Activated naive CD8-positive, alpha-beta T cell treated with anti-CD3 and anti-CD28 coated beads, Interleukin-2, amount 50 U/mL, for 24 hours (primary cell): ENCODE data around the gene MAP3K10.

Source experiments
- ATAC-seq: fragments of 150-1000 bp; cut with Tn5 transposase; one replicate; pipeline ENCODE4 v1.10.0; 2021
- DNase-seq: peaks from one replicate; pipeline ENCODE4 v3.0.0; 2021
- H3K27ac Mint-ChIP-seq: one replicate; pipeline ENCODE4 v1.8.0; 2021; ENCODE audit warnings: mild to moderate bottlenecking, mixed read lengths
- H3K27me3 Mint-ChIP-seq: one replicate; pipeline ENCODE4 v1.8.0; 2021; ENCODE audit warnings: mixed read lengths
- H3K36me3 Mint-ChIP-seq: one replicate; pipeline ENCODE4 v1.8.0; 2021; ENCODE audit warnings: low read depth, mixed read lengths
- H3K4me1 Mint-ChIP-seq: one replicate; pipeline ENCODE4 v1.8.0; 2021; ENCODE audit warnings: mixed read lengths
- H3K4me3 Mint-ChIP-seq: one replicate; pipeline ENCODE4 v1.8.0; 2021; ENCODE audit warnings: mild to moderate bottlenecking, moderate library complexity, mixed read lengths
- H3K9me3 Mint-ChIP-seq: one replicate; pipeline ENCODE4 v1.8.0; 2021; ENCODE audit warnings: mixed read lengths

Gene MAP3K10

GRCh38 chr19:40193587-40193849 is 2.3 kb downstream of the MAP3K10 start:
- H3K4me3 Mint-ChIP-seq: no peak overlapping the region
- ATAC-seq (no peak), DNase-seq (no peak)
- no peaks in the 10 kb centered on the region for H3K27me3 Mint-ChIP-seq
- no peaks in the 10 kb centered on the region for H3K9me3 Mint-ChIP-seq
- peaks cover 2% of the 10 kb centered on the region for H3K36me3 Mint-ChIP-seq
- H3K27ac Mint-ChIP-seq: no peak overlapping the region
- peaks cover 28% of the 10 kb centered on the region for H3K4me1 Mint-ChIP-seq

GRCh38 chr19:40198272-40198990 is 7.2 kb downstream of the MAP3K10 start:
- peaks cover 6% of the 10 kb centered on the region for H3K36me3 Mint-ChIP-seq
- H3K4me3 Mint-ChIP-seq: no peak overlapping the region
- no peaks in the 10 kb centered on the region for H3K9me3 Mint-ChIP-seq
- DNase-seq: no peak
- ATAC-seq: no peak
- no peak overlapping the region for H3K27ac Mint-ChIP-seq
- no peaks in the 10 kb centered on the region for H3K27me3 Mint-ChIP-seq
- peaks cover 8% of the 10 kb centered on the region for H3K4me1 Mint-ChIP-seq

- no peak for ATAC-seq
- H3K4me1 Mint-ChIP-seq: no peaks in the 10 kb centered on the region
- H3K4me3 Mint-ChIP-seq: no peak overlapping the region
- no peaks in the 10 kb centered on the region for H3K9me3 Mint-ChIP-seq
- no peak overlapping the region for H3K27ac Mint-ChIP-seq
- H3K36me3 Mint-ChIP-seq: peaks cover 7% of the 10 kb centered on the region
- DNase-seq: no peak
- no peaks in the 10 kb centered on the region for H3K27me3 Mint-ChIP-seq
These were observed 9.3 kb downstream of the MAP3K10 start for GRCh38 chr19:40200341-40201099.

- Mint-ChIP-seq H3K36me3 (peaks cover 11% of the 10 kb centered on the region), H3K27ac (no peak overlapping the region), H3K9me3 (no peaks in the 10 kb centered on the region), H3K4me1 (no peaks in the 10 kb centered on the region), H3K4me3 (no peak overlapping the region), H3K27me3 (no peaks in the 10 kb centered on the region)
- DNase-seq (no peak), ATAC-seq (no peak)
These were observed 13.2 kb downstream of the MAP3K10 start for GRCh38 chr19:40204381-40204780.

- Mint-ChIP-seq H3K9me3 (no peaks in the 10 kb centered on the region), H3K36me3 (peaks cover 11% of the 10 kb centered on the region), H3K27me3 (no peaks in the 10 kb centered on the region), H3K27ac (no peak overlapping the region), H3K4me3 (no peak overlapping the region), H3K4me1 (no peaks in the 10 kb centered on the region)
- DNase-seq (no peak), ATAC-seq (no peak)
These were observed 14.5 kb downstream of the MAP3K10 start for GRCh38 chr19:40205760-40206159.

GRCh38 chr19:40208602-40209001 is 17.4 kb downstream of the MAP3K10 start:
- no peaks in the 10 kb centered on the region for H3K27me3 Mint-ChIP-seq
- ATAC-seq (no peak), DNase-seq (no peak)
- peaks cover 5% of the 10 kb centered on the region for H3K36me3 Mint-ChIP-seq
- no peak overlapping the region for H3K27ac Mint-ChIP-seq
- H3K4me1 Mint-ChIP-seq: no peaks in the 10 kb centered on the region
- no peaks in the 10 kb centered on the region for H3K9me3 Mint-ChIP-seq
- no peak overlapping the region for H3K4me3 Mint-ChIP-seq

GRCh38 chr19:40210889-40211288 is 19.7 kb downstream of the MAP3K10 start:
- no peaks in the 10 kb centered on the region for H3K4me1 Mint-ChIP-seq
- H3K27me3 Mint-ChIP-seq: peaks cover 2% of the 10 kb centered on the region
- no peak overlapping the region for H3K27ac Mint-ChIP-seq
- no peaks in the 10 kb centered on the region for H3K9me3 Mint-ChIP-seq
- no peak overlapping the region for H3K4me3 Mint-ChIP-seq
- DNase-seq: no peak
- peaks cover 4% of the 10 kb centered on the region for H3K36me3 Mint-ChIP-seq
- ATAC-seq: no peak

- peaks cover 18% of the 10 kb centered on the region for H3K27me3 Mint-ChIP-seq
These were observed 22.1 kb downstream of the MAP3K10 start for GRCh38 chr19:40213251-40213829.

GRCh38 chr19:40213882-40214570 is 22.8 kb downstream of the MAP3K10 start:
- DNase-seq: no peak
- peaks cover 25% of the 10 kb centered on the region for H3K27me3 Mint-ChIP-seq
- no peak overlapping the region for H3K27ac Mint-ChIP-seq
- peaks cover 10% of the 10 kb centered on the region for H3K4me1 Mint-ChIP-seq
- peaks cover 2% of the 10 kb centered on the region for H3K36me3 Mint-ChIP-seq
- ATAC-seq: no peak
- H3K4me3 Mint-ChIP-seq: no peak overlapping the region
- no peaks in the 10 kb centered on the region for H3K9me3 Mint-ChIP-seq

More at GRCh38 chr19:40213251-40213829, 22.1 kb downstream of the MAP3K10 start:
- no peak for DNase-seq
- Mint-ChIP-seq H3K9me3 (no peaks in the 10 kb centered on the region), H3K4me3 (no peak overlapping the region), H3K36me3 (peaks cover 4% of the 10 kb centered on the region), H3K27ac (no peak overlapping the region), H3K4me1 (peaks cover 8% of the 10 kb centered on the region)
- no peak for ATAC-seq

- Mint-ChIP-seq H3K27ac (no peak overlapping the region), H3K36me3 (no peaks in the 10 kb centered on the region), H3K9me3 (no peaks in the 10 kb centered on the region), H3K4me1 (peaks cover 10% of the 10 kb centered on the region), H3K4me3 (no peak overlapping the region), H3K27me3 (peaks cover 34% of the 10 kb centered on the region)
- ATAC-seq: no peak
- DNase-seq: no peak
These were observed 23.7 kb downstream of the MAP3K10 start for GRCh38 chr19:40214936-40215335.

- H3K36me3 Mint-ChIP-seq: no peaks in the 10 kb centered on the region
- H3K27ac Mint-ChIP-seq: peak overlapping the region; percentile 22
- no peaks in the 10 kb centered on the region for H3K9me3 Mint-ChIP-seq
- DNase-seq (no peak), ATAC-seq (no peak)
- peak overlapping the region; percentile 32 for H3K4me3 Mint-ChIP-seq
- H3K4me1 Mint-ChIP-seq: peaks cover 14% of the 10 kb centered on the region
- H3K27me3 Mint-ChIP-seq: peaks cover 41% of the 10 kb centered on the region
These were observed 25.0 kb downstream of the MAP3K10 start for GRCh38 chr19:40216013-40216776.

GRCh38 chr19:40216777-40217026 is 25.5 kb downstream of the MAP3K10 start:
- H3K9me3 Mint-ChIP-seq: no peaks in the 10 kb centered on the region
- H3K27ac Mint-ChIP-seq: peak overlapping the region; percentile 22
- no peak for ATAC-seq

GRCh38 chr19:40217027-40217810 is 26.0 kb downstream of the MAP3K10 start:
- peaks cover 50% of the 10 kb centered on the region for H3K27me3 Mint-ChIP-seq
- H3K27ac Mint-ChIP-seq: no peak overlapping the region
- peak overlapping the region; percentile 32 for H3K4me3 Mint-ChIP-seq
- H3K36me3 Mint-ChIP-seq: peaks cover 3% of the 10 kb centered on the region
- peaks cover 5% of the 10 kb centered on the region for H3K9me3 Mint-ChIP-seq
- peak; percentile 5 for ATAC-seq
- peaks cover 17% of the 10 kb centered on the region for H3K4me1 Mint-ChIP-seq
- peak; percentile 41 for DNase-seq

More at GRCh38 chr19:40216777-40217026, 25.5 kb downstream of the MAP3K10 start:
- Mint-ChIP-seq H3K27me3 (peaks cover 45% of the 10 kb centered on the region), H3K36me3 (no peaks in the 10 kb centered on the region), H3K4me3 (peak overlapping the region; percentile 32), H3K4me1 (peaks cover 14% of the 10 kb centered on the region)
- no peak for DNase-seq
